Measurements from ENCODE around the gene COQ5.

Gene COQ5

DNA sequence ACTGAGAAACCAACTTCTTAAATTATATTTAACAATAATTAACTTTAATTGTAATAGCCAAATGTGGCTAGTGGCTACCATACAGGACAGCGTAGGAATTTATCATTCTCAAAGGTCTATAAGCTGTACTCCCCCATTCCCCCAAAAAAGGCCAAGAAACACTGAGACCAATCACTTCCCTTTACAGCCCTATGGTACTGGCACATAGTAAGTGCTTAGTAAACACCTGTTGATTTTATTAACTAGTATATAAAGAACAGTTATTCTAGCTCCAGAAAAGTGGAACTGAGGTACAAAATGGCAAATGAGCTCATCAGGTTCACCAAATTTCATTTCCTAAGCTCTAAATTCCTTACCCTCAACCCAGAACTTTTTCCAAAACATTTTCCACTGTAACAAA is 53.3 kb downstream of the COQ5 start:
- Histone ChIP-seq H3K27me3 (ENCODE audit: low read depth, low read length) (no peaks in the 10 kb centered on the region), H3K9me3 (ENCODE audit: control insufficient read depth in 1 of 2, low read length in 2 of 2) (no peaks in the 10 kb centered on the region), H3K36me3 (ENCODE audit: control insufficient read depth in 1 of 2, insufficient read depth in 2 of 2, low read length in 2 of 2) (no peaks in the 10 kb centered on the region), H3K27ac (ENCODE audit: low read length) (no peak overlapping the region), H3K4me3 (ENCODE audit: low read depth in 1 of 2, low read length in 2 of 2) (no peak overlapping the region), H3K4me1 (ENCODE audit: control insufficient read depth in 1 of 2, insufficient read depth in 2 of 2, low read length in 2 of 2) (no peaks in the 10 kb centered on the region)

DNA sequence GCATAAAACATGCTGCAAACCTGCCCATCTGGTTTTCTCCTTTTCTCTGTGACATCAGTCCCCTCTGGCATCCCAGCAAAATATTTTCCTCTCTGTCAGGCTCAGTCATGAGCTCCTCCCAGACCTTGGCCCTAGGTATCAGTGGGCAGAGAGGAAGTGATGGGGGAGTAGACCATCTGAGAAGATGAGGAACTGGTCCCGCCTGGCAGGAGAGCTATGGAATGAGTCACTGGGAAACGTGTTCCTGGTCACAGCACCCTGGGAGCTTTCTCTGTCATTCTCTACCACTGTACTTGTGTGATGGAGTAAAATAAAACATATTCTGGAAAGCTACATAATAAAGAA is 54.4 kb downstream of the COQ5 start:
- H3K27ac ChIP-seq (ENCODE audit: low read length) = no peak overlapping the region
- H3K36me3 ChIP-seq (ENCODE audit: control insufficient read depth in 1 of 2, insufficient read depth in 2 of 2, low read length in 2 of 2) = no peaks in the 10 kb centered on the region
- no peaks in the 10 kb centered on the region for H3K9me3 ChIP-seq (ENCODE audit: control insufficient read depth in 1 of 2, low read length in 2 of 2)
- H3K4me3 ChIP-seq (ENCODE audit: low read depth in 1 of 2, low read length in 2 of 2) = no peak overlapping the region
- H3K4me1 ChIP-seq (ENCODE audit: control insufficient read depth in 1 of 2, insufficient read depth in 2 of 2, low read length in 2 of 2) = peaks cover 0 to 8% of the 10 kb centered on the region in 2 donors
- H3K27me3 ChIP-seq (ENCODE audit: low read depth, low read length) = no peaks in the 10 kb centered on the region

DNA sequence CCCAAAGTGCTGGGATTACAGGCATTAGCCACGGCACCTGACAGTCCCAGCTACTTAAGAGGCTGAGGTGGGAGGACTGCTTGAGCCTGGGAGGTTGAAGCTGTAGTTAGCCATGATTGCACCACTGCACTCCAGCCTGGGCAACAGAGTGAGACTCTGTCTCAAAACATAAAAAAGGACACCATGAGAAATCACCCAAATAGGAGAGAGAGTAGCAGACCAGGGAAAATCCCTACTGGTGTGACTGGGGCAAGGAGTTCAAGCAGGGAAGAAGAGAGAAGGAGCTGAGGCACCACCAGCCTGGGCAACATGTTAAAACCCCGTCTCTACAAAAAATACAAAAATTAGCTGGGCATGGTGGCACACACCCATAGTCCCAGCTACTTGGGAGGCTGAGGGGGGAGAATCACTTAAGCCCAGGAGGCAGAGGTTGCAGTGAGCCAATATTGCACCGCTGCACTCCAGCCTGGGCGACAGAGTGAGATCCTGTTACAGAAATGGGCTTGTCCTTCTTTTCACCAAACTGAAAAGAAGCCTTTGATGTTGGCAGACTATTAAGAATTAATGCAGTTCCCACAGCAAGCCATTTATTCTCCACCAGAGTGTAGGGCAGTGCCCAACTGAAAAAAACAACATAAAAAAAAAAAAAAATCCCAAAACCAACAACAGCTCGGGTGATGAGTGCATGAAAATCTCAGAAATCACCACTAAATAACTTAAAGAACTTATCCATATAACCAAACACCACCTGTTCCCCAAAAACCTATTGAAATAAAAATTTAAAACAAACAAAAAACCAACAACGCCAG is 54.9 kb downstream of the COQ5 start:
- Histone ChIP-seq H3K9me3 (ENCODE audit: control insufficient read depth in 1 of 2, low read length in 2 of 2) (no peaks in the 10 kb centered on the region), H3K27me3 (ENCODE audit: low read depth, low read length) (no peaks in the 10 kb centered on the region), H3K4me3 (ENCODE audit: low read depth in 1 of 2, low read length in 2 of 2) (no peak overlapping the region), H3K4me1 (ENCODE audit: control insufficient read depth in 1 of 2, insufficient read depth in 2 of 2, low read length in 2 of 2) (peaks cover 0 to 8% of the 10 kb centered on the region in 2 donors), H3K36me3 (ENCODE audit: control insufficient read depth in 1 of 2, insufficient read depth in 2 of 2, low read length in 2 of 2) (peaks cover 0 to under 1% of the 10 kb centered on the region in 2 donors), H3K27ac (ENCODE audit: low read length) (no peak overlapping the region)

GRCh38 chr12:120472521-120472920 is 56.4 kb downstream of the COQ5 start:
- Histone ChIP-seq H3K27me3 (ENCODE audit: low read depth, low read length) (no peaks in the 10 kb centered on the region), H3K4me1 (ENCODE audit: control insufficient read depth in 1 of 2, insufficient read depth in 2 of 2, low read length in 2 of 2) (peaks cover 0 to 16% of the 10 kb centered on the region in 2 donors), H3K36me3 (ENCODE audit: control insufficient read depth in 1 of 2, insufficient read depth in 2 of 2, low read length in 2 of 2) (peaks cover 0 to 4% of the 10 kb centered on the region in 2 donors), H3K27ac (ENCODE audit: low read length) (no peak overlapping the region), H3K4me3 (ENCODE audit: low read depth in 1 of 2, low read length in 2 of 2) (no peak overlapping the region), H3K9me3 (ENCODE audit: control insufficient read depth in 1 of 2, low read length in 2 of 2) (no peaks in the 10 kb centered on the region)

DNA sequence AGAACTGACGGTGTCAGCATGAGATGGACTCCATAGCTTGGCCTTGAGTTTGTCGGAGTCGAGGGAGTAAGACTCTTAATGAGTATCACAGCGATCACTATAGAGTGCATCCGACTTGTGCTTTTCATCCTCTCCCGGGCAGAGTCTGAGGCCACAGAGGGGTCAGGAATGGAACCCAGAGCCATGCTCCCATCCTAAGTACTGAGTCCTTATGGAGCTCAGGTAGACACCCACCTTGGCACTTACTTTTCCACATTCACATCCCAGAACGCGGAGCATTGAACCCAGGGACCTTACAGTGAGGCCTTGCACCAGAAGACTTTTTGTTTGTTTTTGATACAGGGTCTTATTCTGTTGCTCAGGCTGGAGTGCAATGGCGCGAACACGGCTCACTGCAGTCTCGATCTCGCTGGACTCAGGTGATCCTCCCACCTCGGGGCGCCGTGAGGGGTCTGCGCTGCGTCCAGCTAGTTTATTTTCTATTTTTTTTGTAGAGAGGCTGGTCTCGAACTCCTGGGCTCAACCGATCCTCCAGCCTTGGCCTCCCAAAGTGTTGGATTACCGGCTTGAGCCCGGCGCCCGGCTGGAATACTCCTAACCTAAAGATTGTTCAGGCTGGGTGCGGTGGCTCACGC is 58.7 kb downstream of the COQ5 start:
- peaks cover 5 to 37% of the 10 kb centered on the region in 2 donors for H3K4me1 ChIP-seq (ENCODE audit: control insufficient read depth in 1 of 2, insufficient read depth in 2 of 2, low read length in 2 of 2)
- no peaks in the 10 kb centered on the region for H3K9me3 ChIP-seq (ENCODE audit: control insufficient read depth in 1 of 2, low read length in 2 of 2)
- H3K27me3 ChIP-seq (ENCODE audit: low read depth, low read length) = no peaks in the 10 kb centered on the region
- peak overlapping the region; percentile 53 to 89 for H3K4me3 ChIP-seq (ENCODE audit: low read depth in 1 of 2, low read length in 2 of 2)
- H3K36me3 ChIP-seq (ENCODE audit: control insufficient read depth in 1 of 2, insufficient read depth in 2 of 2, low read length in 2 of 2) = peaks cover 9 to 13% of the 10 kb centered on the region in 2 donors
- H3K27ac ChIP-seq (ENCODE audit: low read length) = no peak overlapping the region

- H3K36me3 ChIP-seq (ENCODE audit: control insufficient read depth in 1 of 2, insufficient read depth in 2 of 2, low read length in 2 of 2) = peaks cover 14 to 19% of the 10 kb centered on the region in 2 donors
- H3K9me3 ChIP-seq (ENCODE audit: control insufficient read depth in 1 of 2, low read length in 2 of 2) = no peaks in the 10 kb centered on the region
- peaks cover 5 to 37% of the 10 kb centered on the region in 2 donors for H3K4me1 ChIP-seq (ENCODE audit: control insufficient read depth in 1 of 2, insufficient read depth in 2 of 2, low read length in 2 of 2)
- H3K4me3 ChIP-seq (ENCODE audit: low read depth in 1 of 2, low read length in 2 of 2) = peak within 1 kb of the TSS; percentile 80 to 89
- peak within 1 kb of the TSS; percentile 85 for H3K27ac ChIP-seq (ENCODE audit: low read length)
- no peaks in the 10 kb centered on the region for H3K27me3 ChIP-seq (ENCODE audit: low read depth, low read length)
These were observed 59.4 kb downstream of the COQ5 start, which contains the start of gene SRSF9 for GRCh38 chr12:120469450-120470149. Gene SRSF9, minus strand, starts transcription at chr12:120469748. Its CDS starts 139 bp downstream, at chr12:120469609.

DNA sequence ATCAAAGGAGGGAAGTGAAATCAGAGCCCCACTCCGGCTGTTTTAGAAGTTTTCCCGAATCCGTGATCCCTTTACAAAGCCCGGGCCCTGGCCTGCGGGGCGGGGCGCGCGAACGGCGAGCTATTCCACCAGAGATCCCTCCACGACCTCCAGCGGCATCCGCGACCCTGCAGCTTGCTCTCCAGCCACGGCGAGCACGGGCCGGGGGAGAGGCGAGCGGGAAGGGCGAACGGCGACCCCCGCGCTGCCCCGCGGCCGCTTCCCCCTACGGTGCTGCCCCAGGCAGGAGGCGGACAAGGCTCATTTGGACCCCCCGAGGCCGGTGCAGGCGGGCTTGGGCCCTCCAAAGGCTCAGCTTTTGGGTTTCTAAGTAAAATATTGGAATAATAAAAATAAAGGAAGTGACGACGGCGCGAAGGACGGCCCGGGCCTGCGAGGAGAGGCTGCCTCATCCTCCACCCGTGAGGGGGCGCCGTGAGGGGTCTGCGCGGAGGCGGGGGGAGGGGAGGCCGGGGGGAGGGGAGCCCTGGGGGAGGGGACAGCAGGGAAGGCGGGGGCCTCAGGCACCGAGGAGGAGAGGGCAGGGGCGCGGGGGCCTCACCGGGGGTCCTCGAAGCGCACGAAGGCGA is 60.0 kb downstream of the COQ5 start:
- H3K27me3 ChIP-seq (ENCODE audit: low read depth, low read length) = no peaks in the 10 kb centered on the region
- H3K27ac ChIP-seq (ENCODE audit: low read length) = peak overlapping the region; percentile 85
- H3K4me1 ChIP-seq (ENCODE audit: control insufficient read depth in 1 of 2, insufficient read depth in 2 of 2, low read length in 2 of 2) = peaks cover 5 to 37% of the 10 kb centered on the region in 2 donors
- peak overlapping the region; percentile 80 to 89 for H3K4me3 ChIP-seq (ENCODE audit: low read depth in 1 of 2, low read length in 2 of 2)
- peaks cover 21 to 26% of the 10 kb centered on the region in 2 donors for H3K36me3 ChIP-seq (ENCODE audit: control insufficient read depth in 1 of 2, insufficient read depth in 2 of 2, low read length in 2 of 2)
- H3K9me3 ChIP-seq (ENCODE audit: control insufficient read depth in 1 of 2, low read length in 2 of 2) = no peaks in the 10 kb centered on the region

- Histone ChIP-seq H3K4me1 (ENCODE audit: control insufficient read depth in 1 of 2, insufficient read depth in 2 of 2, low read length in 2 of 2) (peaks cover 5 to 37% of the 10 kb centered on the region in 2 donors), H3K36me3 (ENCODE audit: control insufficient read depth in 1 of 2, insufficient read depth in 2 of 2, low read length in 2 of 2) (peaks cover 26 to 32% of the 10 kb centered on the region in 2 donors), H3K27me3 (ENCODE audit: low read depth, low read length) (no peaks in the 10 kb centered on the region), H3K27ac (ENCODE audit: low read length) (peak overlapping the region; percentile 85), H3K4me3 (ENCODE audit: low read depth in 1 of 2, low read length in 2 of 2) (peak overlapping the region; percentile 80 to 89), H3K9me3 (ENCODE audit: control insufficient read depth in 1 of 2, low read length in 2 of 2) (no peaks in the 10 kb centered on the region)
These were observed 60.6 kb downstream of the COQ5 start for GRCh38 chr12:120468325-120468820.

- Histone ChIP-seq H3K27me3 (ENCODE audit: low read depth, low read length) (no peaks in the 10 kb centered on the region), H3K36me3 (ENCODE audit: control insufficient read depth in 1 of 2, insufficient read depth in 2 of 2, low read length in 2 of 2) (peaks cover 34 to 40% of the 10 kb centered on the region in 2 donors), H3K4me1 (ENCODE audit: control insufficient read depth in 1 of 2, insufficient read depth in 2 of 2, low read length in 2 of 2) (peaks cover 5 to 37% of the 10 kb centered on the region in 2 donors), H3K4me3 (ENCODE audit: low read depth in 1 of 2, low read length in 2 of 2) (no peak overlapping the region), H3K9me3 (ENCODE audit: control insufficient read depth in 1 of 2, low read length in 2 of 2) (no peaks in the 10 kb centered on the region), H3K27ac (ENCODE audit: low read length) (no peak overlapping the region)
These were observed 61.5 kb downstream of the COQ5 start for GRCh38 chr12:120467439-120467838.

- H3K27ac ChIP-seq (ENCODE audit: low read length) = no peak overlapping the region
- H3K4me1 ChIP-seq (ENCODE audit: control insufficient read depth in 1 of 2, insufficient read depth in 2 of 2, low read length in 2 of 2) = peaks cover 5 to 37% of the 10 kb centered on the region in 2 donors
- no peaks in the 10 kb centered on the region for H3K27me3 ChIP-seq (ENCODE audit: low read depth, low read length)
- H3K36me3 ChIP-seq (ENCODE audit: control insufficient read depth in 1 of 2, insufficient read depth in 2 of 2, low read length in 2 of 2) = peaks cover 40 to 47% of the 10 kb centered on the region in 2 donors
- H3K9me3 ChIP-seq (ENCODE audit: control insufficient read depth in 1 of 2, low read length in 2 of 2) = no peaks in the 10 kb centered on the region
- H3K4me3 ChIP-seq (ENCODE audit: low read depth in 1 of 2, low read length in 2 of 2) = no peak overlapping the region
These were observed 62.2 kb downstream of the COQ5 start for GRCh38 chr12:120466560-120467315.

All from muscle layer of duodenum (tissue), 2 donors.